HG02884 (cell line): Measurements from ENCODE around the gene CYP11A1.

Experiments
- ATAC-seq: cut with Tn5 transposase; IDR thresholded peaks from one replicate; pipeline ENCODE4 v1.9.1; 2021; ENCODE audit warnings: mild to moderate bottlenecking, moderate library complexity; ENCODE audit not compliant: unreplicated experiment

The CYP11A1 gene

GRCh38 chr15:74367296-74367854, at the start of gene CYP11A1:
CYP11A1 (minus strand) TSS chr15:74367646; CDS start chr15:74367585, 61 bp downstream.
- ATAC-seq, result no peak

GRCh38 chr15:74417225-74417624, 49.8 kb upstream of the CYP11A1 start:
- ATAC-seq, result no peak

GRCh38 chr15:74415966-74416916, 48.8 kb upstream of the CYP11A1 start:
- ATAC-seq, result no peak

GRCh38 chr15:74414603-74415338, 47.3 kb upstream of the CYP11A1 start:
- no peak for ATAC-seq

- no peak for ATAC-seq
Measured at GRCh38 chr15:74414081-74414580, 46.7 kb upstream of the CYP11A1 start.

- no peak for ATAC-seq
Measured at GRCh38 chr15:74413350-74414080, 46.1 kb upstream of the CYP11A1 start.

GRCh38 chr15:74412159-74412558, 44.7 kb upstream of the CYP11A1 start:
- no peak for ATAC-seq

GRCh38 chr15:74411686-74412085, 44.2 kb upstream of the CYP11A1 start:
- ATAC-seq, result no peak

- no peak for ATAC-seq
Measured at GRCh38 chr15:74410502-74410901, 43.1 kb upstream of the CYP11A1 start.

GRCh38 chr15:74409225-74409624, 41.8 kb upstream of the CYP11A1 start:
- no peak for ATAC-seq

GRCh38 chr15:74408815-74409214, 41.4 kb upstream of the CYP11A1 start:
- ATAC-seq, result no peak

- ATAC-seq, result no peak
Measured at GRCh38 chr15:74408385-74408784, 40.9 kb upstream of the CYP11A1 start.

- ATAC-seq, result no peak
Measured at GRCh38 chr15:74406992-74407705, 39.7 kb upstream of the CYP11A1 start.

GRCh38 chr15:74406517-74406916, 39.1 kb upstream of the CYP11A1 start:
- ATAC-seq, result no peak

- ATAC-seq, result no peak
Measured at GRCh38 chr15:74405823-74406222, 38.4 kb upstream of the CYP11A1 start.

- no peak for ATAC-seq
Measured at GRCh38 chr15:74403991-74404563, 36.6 kb upstream of the CYP11A1 start.

- no peak for ATAC-seq
Measured at GRCh38 chr15:74403588-74403919, 36.1 kb upstream of the CYP11A1 start.

GRCh38 chr15:74402873-74403587, 35.6 kb upstream of the CYP11A1 start:
- ATAC-seq, result no peak

GRCh38 chr15:74402337-74402841, 34.9 kb upstream of the CYP11A1 start:
- no peak for ATAC-seq
